DMS153 treated with DMSO at 0.1 percent for 48 hours (cell line): ENCODE results near the gene RGS10.
"Not testable (repeated sequence)": the region's sequence is repeated elsewhere in the genome, so short reads cannot be mapped to it uniquely, and the experiment has no call there.

Experiments used
- DNase-seq: peaks from one replicate; lab custom pipeline; 2025; ENCODE audit not compliant: unreplicated experiment; lab: John Stamatoyannopoulos, UW

The RGS10 gene, protein sequence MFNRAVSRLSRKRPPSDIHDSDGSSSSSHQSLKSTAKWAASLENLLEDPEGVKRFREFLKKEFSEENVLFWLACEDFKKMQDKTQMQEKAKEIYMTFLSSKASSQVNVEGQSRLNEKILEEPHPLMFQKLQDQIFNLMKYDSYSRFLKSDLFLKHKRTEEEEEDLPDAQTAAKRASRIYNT

DNA sequence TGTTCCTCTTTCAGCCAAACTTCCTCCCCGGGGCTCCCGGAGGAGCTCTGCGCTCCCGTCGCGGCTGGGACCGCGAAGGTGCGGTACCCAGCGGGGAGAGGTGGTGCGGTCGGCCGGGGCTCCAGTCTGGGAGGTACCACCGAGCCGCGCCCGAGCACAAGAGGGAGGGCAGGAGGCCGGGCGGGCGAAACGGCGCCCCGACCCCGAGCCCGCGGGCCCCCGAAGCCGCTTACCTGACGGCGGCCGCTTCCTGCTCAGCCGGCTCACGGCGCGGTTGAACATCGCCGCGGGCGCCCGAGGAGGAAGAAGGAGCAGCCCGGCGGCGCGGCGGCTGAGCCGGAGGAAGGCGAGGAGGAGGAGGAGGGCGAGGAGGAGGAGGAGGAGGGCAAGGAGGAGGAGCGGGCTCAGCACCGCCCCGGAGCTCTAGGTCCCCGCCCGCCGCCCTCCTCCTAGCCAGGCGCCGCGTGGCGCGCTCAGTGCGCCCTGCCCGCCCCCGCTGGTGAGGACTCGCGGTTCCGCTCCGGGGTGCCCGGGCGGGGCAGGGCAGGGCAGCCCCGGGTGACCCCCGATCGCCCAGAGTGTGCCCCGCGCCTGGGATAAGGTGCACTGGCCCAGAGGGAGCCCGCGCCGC is at the start of gene RGS10:
TSS of gene RGS10 (minus strand) at position 363 of the 631 bp plus-strand sequence. CDS start at position 282, 81 bp downstream.
- no peak for DNase-seq

DNA sequence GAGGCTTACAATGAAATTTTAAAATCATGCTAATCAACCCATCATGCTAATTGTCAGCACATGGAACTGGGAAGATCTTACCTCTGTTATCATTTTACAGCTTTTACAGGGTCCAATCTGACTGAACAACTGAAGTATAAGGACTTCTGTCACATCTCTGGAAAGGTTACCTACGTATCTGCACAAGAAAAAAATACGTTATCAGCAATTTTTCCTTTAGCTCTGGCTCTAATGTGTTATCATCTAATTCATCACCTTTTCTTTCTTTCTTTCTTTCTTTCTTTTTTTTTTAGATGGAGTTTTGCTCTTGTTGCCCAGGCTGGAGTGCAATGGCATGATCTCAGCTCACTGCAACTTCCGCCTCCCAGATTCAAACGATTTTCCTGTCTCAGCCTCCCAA is 45.6 kb upstream of the RGS10 start:
- DNase-seq, result no peak

DNA sequence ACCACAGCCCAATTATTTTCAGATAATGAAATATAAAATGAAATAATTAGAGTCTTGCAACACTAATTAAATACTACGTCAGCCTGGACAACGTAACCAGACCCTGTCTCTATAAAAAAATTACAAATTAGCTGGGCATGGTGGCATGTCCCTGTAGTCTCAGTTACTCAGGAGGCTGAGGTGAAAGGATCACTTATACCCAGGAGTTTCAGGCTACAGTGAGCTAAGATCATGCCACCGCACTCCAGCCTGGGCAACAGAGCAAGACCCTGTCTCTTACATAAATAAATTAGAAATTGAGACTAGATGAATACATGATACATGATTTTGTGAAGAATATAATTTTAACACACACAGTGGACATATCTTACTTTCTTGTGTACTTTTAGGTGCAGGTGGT is 35.8 kb upstream of the RGS10 start:
- no peak for DNase-seq

DNA sequence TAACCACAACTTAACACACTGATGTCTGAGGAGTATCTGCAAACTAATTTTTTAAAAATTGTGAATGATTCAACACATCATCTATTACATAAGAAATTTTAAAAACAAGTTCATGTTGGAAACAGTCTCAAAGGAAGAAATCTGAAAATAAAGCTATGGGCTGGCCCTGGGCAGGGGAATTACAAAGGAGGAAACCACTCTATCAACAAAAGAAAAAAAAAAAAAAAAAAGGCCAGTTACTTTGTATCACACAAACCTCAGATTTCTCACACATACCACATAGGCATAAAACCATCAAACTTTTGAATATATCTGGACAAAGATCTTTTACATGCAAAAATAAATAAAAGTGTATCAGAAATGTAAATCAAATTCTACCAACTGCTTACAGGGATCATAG is 33.5 kb upstream of the RGS10 start:
- DNase-seq, result no peak

DNA sequence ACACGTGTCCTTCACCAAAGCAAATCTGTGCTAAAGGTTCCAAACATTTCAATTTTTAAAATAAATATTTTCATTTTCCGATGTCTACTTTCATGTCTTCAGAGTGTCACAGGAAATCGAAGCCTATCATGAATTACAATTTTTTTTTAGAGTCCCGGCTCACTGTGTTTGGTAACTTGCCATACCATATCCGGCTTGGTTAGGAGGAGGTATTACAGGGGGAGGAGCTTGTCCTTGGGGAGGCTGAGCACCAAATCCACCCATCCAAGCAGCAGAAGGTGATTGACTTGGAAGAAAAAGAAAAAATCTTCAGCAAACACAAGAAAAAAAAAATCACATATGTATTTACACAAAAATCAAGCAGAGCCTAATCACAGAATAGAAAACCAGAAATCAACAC is 33.0 kb upstream of the RGS10 start:
- no peak for DNase-seq

DNA sequence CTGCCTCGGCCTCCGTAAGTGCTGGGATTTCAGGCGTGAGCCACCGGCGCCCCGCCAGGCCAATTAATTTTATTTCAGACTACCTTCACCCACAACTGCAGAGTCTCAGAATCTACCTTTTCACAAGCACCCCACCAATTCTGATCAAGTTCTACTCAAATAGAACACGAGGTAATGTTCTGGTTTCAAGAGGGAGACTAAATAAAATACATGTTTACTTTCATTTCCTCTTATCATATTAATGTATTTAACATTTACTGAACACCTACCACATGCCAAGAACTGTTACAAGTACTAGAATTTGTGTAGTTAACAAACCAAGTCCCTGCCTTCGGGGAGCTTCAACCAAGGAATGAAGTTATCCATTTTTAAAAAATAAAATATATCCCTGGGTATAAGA is 25.5 kb upstream of the RGS10 start:
- DNase-seq, result no peak

DNA sequence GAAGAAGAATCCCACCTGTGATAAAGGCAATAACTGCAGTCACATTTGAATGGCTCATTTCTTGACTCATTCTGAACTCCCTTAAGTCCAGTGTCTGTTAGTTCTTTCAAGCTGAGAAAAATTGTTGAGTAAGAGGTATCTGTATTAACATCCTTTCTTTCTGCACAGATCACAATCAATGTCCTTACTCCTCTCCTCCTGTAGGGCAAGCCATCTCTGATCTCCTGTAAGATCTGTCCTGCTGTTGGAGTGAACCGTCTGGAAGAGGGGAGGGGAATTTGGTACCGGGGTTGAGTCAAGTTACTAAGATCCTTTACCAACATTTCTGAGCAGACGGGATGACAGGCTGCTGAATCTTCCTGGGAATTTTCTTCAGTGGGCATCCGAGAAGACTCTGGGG is 19.6 kb upstream of the RGS10 start:
- no peak for DNase-seq

DNA sequence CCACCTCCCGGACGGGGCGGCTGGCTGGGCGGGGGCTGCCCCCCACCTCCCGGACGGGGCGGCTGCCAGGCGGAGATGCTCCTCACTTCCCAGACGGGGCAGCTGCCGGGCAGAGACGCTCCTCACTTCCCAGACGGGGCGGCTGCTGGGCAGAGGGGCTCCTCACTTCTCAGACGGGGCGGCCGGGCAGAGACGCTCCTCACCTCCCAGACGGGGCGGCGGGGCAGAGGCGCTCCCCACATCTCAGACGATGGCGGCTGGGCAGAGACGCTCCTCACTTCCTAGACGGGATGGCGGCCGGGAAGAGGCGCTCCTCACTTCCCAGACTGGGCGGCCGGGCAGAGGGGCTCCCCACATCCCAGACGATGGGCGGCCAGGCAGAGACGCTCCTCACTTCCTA is 17.0 kb upstream of the RGS10 start:
- DNase-seq, result not testable (repeated sequence)

DNA sequence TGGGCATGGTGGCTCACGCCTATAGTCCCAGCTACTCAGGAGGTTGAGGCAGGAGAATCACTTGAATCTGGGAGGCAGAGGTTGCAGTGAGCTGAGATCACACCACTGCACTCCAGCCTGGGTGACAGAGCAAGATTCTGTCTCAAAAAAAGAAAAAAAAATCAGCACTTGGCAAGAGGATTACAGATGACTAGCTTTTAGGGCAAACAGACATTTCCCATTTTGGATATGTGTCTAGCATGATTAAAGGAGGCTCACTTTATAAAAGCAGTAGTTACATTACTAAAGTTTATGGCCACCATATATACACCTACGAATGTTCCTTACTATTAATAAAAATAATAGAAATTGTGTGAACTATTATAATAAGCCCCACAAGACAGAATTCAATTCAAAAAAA is 13.6 kb upstream of the RGS10 start:
- DNase-seq, result not testable (repeated sequence)

DNA sequence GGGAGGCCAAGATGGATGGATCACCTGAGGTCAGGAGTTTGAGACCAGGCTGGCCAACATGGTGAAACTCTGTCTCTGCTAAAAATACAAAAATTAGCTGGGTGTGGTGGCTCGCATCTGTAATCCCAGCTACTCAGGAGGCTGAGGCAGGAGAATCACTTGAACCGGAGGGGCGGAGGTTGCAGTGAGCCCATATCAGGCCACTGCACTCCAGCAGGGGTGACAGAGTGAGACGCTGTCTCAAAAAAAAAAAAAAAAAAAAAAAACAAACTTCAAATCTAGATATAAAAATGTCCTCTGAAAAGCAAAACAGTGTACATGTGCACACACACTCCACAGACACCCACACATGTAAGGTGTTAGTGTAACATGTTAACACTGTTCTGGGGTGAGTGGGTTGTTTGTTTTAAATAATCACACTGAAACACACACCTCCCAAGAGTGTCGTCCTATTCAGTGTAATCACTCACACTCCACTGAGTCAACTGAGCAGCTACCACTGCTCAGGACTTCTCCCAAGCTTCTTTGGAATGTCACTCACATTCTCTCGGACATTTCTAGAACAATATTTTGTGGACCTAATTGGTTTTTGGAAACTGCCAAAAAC is 12.8 kb upstream of the RGS10 start:
- no peak for DNase-seq

DNA sequence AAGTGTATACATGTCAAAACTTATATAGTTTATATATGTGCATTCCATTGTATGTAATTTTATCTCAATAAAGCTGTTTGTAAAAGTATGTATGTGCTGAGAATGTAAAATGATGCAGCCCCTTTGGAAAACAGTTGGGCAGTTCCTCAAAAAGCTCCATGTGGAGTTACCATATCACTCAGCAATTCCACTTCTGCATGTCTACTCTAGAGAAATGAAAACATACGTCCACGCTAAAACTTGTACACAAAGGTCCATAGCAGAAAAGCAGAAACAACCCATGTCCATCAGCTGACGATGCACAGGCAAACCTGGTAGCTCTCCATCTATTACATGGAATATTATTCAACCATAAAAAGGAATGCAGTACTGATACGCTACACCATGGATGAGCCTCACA is 8.3 kb upstream of the RGS10 start:
- no peak for DNase-seq

DNA sequence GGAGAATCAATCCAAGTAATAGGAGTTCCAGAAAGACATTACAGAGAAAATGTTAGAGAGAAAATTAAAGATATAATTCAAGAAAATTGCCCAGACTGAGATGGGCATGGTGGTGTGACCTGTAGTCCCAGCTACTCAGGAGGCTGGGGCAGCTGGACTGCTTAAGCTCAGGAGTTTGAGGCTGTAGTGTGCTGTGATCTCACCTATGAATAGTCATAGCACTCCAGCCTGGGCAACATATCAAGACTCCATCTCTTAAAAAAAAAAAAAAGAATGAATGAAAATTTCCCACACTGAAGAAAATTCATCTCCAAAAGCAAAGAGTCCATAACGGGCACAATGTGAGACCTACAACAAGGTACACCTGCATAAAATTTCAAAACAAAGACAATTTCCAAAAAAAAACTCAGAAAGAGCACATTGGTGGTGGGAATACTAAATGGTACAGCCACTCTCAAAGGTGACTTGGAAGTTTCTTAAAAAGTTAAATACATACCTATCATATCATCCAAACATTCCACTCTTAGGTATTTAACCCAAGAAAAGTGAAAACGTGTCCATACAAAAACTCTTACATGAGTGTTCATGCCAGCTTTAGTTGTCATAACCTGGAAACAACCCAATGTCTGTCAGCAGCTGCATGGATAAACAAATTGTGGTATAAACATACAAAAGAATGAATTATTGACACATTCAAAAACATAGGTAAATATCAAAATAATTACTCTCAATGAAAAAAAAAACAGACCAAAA is 6.9 kb upstream of the RGS10 start:
- no peak for DNase-seq

DNA sequence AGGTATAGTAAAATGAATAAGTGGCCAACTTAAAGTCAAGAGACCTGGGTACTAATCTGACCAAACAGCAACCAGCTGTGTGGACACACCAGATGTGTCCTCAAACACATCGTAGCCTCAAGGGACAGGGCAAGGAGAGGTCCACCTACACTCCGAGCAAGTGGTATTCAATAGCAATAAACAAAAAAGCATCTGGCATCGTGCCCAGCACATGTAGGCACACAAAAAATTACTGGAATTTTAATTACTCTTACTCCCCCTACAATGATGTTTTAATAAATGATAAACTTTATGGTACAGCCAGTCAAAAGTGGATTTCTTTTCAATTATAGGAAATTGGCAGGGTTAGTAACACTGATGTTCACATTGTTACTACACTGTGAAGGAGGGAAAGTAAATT is 3.5 kb upstream of the RGS10 start:
- DNase-seq, result no peak

DNA sequence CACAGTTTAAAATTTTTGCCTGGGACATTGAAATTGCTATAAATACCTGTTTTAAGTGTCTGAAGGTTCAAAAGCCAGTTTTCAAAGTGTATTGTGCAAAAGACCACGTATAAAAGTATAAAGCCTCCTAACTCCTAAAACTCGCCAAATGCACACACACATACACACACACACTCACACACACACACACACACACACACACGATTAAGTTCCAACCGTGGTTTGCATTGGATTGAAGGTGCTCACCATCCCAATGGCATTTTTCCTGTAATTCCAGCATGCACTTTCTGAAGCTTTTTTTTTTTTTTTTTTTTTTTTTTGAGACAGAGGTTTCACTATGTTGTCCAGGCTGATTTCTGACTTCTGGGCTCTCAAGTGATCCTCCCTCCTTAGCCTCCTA is 2.8 kb upstream of the RGS10 start:
- DNase-seq, result no peak

DNA sequence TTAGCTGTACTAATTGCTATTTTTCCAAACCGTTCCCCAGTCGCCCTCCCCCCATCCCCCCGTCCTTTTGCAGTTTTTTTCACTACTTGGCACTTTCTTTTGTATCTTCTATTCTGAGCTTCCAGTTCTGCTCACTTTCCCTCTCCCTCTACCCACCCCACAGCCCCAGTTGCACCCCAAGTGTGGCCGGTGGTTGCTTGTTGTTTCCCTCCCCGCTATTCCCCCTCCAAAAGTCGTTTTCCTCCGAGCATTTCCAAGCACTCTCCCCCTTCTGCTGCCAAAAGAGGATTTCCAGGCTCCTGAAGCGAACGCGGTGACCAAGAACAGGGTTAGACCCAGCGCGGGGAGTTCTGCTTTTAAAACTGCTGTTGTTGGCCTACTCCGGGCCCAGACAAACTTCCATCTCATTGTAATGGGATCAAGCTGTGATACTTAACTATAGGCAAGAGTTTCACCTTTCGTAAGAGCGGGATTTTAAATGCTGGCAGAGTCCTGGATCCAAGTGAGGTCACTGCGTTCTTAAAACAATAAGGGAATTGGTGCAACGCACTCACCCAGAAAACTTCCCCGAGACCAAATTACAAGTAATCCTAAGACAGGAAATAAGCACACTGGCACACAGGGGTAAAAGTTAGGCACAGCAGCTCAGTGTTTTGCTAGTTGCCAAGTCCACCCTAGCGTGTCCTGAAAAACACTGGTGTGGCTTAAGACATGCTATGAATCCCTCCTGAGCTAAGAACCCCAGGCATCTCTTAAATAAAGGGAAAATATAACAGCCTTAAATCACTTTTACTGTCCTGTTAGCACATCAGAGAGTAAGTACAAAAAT is 1.5 kb upstream of the RGS10 start:
- no peak for DNase-seq

DNA sequence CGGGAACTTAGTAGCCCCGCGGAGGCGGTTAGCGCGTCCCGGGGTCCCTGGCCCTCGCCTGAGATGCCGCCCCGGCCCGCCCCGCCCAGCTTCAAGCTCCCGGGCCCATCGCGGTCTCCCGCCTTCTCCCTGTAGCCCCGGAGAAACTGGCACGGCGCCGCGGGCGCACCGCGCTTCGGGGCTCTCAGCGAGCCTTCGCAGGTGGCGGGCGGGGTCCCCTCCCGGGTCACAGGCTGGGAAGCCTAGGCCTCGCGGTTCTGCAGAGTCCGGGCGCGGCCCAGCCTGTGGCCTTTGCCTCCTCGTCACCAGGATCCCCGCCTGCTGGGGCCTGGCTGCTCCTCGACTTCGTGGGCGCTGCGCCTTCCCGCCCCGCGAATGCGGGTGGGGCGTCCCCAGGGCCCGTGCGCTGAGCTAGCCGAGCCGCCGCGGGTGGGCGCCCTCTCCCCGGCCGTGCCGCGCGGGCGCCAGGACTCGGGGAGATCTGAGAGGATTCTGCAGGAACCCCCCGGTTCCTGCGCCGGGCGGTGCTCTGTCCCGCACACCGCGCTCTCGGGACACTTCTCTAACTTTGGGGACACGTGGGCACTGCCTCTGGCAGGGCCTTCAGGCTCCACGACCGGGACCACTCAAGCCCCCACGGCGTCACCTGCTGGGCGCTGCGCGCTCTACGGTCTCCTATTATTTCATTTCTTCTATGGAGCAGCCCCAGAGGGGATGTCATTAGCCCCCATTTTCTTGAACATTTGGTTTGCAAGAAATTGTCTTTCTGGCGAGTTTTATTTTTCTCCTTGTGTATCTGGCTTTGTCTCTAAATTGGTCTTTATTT is 682 bp upstream of the RGS10 start:
- DNase-seq, result peak; percentile 9

DNA sequence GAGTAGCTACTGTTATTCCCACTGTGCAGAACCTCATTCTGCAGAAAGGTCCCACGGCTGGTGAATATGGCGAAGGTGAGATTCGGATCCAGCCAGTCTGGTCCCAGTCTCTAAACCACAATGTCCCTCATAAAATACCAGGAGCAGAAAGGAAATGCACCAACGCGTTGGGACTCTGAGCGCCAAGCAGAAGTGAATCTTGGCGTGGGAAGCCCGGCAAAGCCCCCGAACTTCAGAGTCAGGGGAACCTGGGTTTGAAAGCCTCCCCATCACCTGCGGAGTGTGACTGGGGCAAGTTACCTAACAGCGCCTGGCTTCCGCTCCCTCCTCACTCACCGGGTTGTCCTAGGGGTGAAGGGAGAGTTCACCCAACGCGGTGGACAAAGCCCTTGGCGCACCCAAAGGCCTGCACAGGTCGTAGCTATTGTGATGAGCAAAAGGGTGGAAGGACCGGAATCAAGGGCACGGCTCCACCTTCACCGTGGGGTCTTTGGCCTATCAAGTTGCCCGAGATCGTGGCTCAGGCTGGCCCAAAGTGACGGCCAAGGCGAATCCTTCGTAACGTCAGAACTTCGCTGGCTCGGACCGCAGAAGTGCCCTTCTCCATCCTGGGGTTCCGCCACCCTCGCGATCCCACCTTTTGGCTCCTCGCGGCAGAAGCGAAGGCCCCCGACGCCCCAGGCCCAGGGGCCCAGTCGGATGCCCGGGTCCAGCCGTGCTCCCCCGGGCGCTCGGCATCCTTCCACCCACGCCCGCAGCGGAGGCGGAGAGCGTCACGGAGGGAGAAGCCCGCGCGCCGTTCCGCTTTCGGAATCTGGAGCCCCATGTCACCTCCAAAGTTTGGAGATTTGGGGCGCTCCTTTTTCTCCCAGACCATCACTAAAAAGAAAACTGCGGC is 811 bp downstream of the RGS10 start:
- DNase-seq, result no peak

DNA sequence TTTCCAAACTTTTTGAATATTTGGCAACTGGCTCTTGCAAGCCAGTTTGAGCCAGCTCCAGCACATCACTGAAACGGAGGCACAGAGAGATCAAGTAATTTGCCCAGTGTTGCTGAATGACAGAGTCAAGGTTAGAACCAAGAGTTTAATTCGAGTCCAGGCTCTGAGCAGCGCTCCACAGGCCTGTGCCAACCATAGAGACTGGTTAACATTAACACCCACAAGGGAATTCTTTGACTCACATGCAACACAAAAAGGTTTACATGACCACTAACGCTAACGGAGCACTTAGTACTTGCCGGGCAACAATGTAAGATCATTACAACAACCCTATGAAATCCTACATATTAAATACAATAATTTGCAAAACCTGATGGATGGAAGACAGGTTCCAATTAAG is 1.5 kb downstream of the RGS10 start:
- no peak for DNase-seq

DNA sequence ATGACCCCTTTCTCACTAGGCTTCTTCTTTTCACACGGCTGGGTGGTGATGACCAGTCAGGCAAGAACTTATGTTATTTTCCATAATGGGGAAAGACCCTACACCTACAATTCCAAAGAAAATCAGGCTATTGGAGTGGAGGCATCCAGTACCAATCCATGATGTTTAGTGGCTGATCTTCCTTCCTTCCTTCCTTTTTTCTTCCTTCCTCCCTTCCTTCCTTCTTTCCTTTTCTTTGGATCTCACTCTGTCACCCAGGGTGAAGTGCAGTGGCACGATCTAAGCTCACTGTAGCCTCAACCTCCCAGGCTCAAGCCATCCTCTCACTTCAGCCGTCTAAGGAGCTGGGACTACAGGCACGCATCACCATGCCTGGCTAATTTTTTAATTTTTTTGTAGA is 2.5 kb downstream of the RGS10 start:
- DNase-seq, result no peak
